Activated naive CD8-positive, alpha-beta T cell treated with anti-CD3 and anti-CD28 coated beads, Interleukin-2, amount 50 U/mL, for 16 hours (primary cell): ENCODE measurements around the gene CLEC19A.

Experiments used
- DNase-seq: peaks from one replicate; pipeline ENCODE4 v3.0.0-alpha.2; 2020; ENCODE audit warnings: low read depth, low spot score

CLEC19A gene

DNA sequence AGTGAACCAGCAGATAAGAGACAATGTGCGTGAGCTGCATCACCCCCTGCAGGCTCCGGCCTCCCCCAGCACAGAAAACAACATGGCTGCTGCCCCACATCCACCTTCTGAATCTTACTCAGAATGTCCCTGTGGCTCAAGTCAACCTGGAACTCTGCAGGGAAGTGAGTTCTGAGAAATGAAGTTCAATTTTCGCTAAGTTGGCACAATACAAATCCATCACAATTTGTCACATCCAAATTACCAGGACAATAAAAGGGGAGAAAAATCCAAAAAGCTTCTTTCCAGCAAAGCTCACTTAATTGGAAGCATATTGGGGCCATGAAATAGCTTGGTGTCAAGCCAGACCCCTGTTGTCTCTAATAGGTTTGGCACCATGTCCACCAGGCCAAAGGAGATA is 38.1 kb downstream of the CLEC19A start:
- DNase-seq: no peak

DNA sequence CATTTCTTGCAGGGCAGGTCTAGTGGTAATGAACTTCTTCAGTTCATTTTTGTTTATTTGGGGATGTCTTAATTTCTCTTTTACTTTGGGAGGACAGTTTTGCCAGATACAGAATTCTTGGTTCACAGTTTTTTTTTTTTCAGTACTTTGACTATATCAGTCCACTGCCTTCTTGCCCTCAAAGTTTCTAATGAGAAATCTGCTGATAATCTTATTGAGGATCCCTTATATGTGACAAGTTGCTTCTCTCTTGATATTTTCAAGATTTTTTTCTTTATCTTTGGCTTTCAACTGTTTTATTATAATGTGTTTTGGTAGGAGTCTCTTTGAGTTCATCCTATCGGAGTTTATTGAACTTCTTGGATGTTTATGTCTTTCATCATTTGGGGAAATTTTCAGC is 42.8 kb downstream of the CLEC19A start:
- no peak for DNase-seq

DNA sequence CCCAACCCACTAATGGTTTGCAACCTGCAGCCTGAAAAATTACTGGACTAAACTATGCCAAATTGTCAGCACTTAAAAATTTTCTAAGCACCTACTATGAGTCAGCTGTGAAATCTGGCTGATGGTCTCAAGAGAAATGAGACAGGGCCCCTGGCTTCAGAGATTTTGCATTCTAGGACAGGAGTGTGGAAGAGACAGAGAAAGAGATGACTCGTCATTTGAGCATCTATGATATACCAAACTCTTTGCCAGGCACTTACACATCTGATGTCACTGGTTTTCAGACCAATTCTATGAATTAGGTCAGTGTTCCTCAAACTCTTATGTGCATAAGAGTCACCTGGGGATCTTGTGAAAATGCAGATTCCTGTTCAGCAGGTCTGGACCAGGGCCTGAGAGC is 44.4 kb downstream of the CLEC19A start:
- no peak for DNase-seq

DNA sequence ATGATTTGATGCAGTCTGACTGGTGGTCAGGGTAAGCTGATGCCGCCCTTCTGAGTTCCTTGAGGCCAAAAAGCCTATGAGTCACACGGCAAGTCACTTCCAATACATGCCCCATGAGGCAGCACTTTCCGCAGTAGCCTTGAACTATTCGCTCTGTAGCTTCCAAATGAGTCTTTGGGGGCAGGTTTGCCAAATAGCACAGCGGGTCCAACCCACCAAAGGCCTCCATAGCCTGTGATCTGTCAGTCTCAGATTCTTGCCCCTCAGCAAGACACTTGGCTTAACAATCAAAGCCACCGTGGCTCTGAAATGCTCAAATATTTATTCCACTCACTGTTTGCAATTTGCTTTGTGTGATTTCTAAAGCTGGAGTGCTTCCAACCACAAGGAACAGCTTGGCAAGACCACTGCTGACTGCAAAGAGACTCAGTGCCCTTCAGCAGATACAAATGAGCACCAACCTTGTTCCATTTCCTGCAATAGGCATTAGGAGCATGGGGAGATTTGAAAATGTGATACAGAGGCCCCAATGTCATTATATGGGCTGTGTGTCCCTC is 45.4 kb downstream of the CLEC19A start:
- no peak for DNase-seq

DNA sequence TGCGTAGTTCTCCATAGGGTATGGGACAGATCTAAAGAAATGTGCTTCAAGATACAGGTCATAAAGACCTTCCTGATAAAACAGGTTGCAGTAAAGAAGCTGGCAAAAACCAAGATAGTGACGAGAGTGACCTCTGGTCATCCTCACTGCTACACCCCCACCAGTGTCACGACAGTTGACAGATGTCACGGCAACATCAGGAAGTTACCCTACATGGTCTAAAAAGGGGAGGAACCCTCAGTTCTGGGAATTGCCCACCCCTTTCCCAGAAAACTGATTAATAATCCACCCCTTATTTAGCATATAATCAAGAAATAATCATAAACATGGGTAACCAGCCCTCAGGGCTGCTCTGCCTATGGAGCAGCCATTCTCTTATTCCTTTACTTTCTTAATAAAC is 46.3 kb downstream of the CLEC19A start:
- no peak for DNase-seq

DNA sequence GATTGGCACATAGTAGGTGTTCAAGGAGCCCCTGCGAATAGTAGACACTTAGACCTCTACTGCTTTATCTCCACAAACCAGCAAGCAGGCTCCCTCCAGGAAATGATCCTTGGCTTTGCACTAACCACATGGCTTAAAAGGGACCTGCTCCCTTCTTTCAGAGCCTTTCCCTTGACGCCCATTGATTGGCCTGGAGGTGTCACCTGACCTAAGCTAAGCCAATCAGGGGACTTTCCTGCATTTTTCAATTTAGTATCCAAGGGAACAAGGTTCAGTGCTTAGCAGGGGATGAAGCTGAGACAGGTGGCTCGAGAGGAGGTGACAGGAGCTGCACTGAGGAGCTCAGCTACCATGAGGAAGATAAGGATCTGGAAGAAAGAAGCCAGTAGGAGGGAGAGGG is 52.8 kb downstream of the CLEC19A start:
- no peak for DNase-seq

DNA sequence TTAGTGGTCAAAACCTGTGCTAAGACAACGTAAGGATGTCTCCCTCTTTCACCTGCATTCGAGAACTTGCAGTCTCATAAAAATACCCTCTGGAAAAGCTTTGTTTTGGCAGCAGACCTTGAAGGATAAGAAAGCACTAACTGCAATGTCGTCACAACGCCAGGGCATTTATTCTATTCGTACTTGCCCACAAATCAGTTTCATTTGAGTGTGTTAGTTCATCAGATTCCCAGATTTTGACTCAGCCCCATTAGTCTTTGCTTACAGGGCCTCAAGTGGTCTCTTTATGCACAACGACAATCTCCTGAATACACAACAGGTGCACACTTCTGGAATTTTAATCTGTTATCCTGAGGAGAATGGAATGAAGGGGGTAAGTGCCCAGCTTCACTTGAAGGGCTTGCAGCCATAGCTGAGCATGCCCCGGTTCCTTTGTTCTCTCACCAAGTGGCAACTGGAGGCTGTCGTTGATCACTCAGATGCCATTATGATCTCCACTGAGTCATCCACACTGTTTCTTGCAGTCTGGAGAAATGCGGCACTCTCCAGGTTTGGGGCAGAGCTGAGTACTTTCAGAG is 58.8 kb downstream of the CLEC19A start:
- DNase-seq: no peak

DNA sequence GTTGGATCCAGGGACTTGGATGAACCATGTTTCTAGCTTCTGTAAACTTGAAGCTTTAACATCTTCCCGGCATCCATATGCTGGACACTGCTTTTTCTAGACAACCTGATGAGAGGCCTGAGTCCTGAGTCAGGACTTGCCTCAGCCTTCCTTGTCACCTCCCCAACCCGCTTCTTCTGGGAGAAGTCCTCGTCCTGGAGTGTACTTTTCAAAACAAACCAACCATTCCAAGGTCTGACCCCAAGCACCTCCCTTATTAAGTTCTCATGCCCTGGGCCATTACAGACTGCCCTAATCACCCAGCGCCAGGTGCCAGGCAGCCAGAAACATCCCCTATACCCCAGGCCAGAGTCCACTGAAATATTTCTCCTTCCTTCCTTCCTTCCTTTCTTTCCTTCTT is 59.4 kb downstream of the CLEC19A start:
- DNase-seq: no peak

DNA sequence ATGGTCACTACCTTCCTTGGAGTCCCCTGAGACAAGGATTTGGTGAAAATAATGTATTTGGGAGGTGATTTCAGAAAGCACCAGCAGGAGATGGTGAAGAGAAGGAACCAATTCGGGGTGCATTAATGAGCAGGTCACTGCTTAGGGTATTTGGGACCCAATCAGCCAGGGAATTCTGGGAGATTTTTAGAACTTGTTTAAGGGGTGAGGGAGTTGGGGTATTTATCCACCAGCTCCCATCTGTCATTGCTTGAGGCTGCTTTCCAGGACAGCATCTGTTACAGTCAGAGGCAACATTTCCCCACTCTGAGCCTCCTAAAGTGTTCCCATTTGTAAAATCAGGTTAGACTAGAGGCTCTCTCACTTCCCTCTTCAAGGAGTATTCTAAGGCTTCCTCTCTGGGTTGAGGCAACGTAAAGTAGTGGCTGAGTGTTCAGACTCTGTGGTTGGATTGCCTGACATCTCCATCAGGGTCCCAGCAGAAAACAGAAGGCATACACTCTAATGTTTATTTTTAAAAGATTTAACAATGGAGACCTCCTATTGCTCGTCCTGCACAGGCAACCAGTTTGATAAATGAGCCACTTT is 60.9 kb downstream of the CLEC19A start:
- DNase-seq: no peak

DNA sequence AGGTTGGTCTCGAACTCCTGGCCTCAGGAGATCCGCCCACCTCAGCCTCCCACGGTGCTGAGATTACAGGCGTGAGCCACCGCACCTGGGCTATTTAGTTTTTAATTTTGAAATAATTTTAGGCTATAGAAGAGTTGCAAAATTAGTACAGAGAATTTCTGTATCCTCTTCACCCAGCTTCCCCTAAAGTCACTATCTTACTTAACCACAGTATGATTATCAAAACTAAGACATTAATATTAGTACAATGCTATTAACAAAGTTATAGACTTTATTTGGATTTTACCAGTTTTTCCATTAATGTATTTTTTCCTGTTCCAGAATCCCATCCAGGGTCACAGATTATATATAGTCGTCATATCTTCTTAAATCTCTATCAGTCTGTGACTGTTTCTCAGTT is 62.6 kb downstream of the CLEC19A start:
- DNase-seq: no peak

DNA sequence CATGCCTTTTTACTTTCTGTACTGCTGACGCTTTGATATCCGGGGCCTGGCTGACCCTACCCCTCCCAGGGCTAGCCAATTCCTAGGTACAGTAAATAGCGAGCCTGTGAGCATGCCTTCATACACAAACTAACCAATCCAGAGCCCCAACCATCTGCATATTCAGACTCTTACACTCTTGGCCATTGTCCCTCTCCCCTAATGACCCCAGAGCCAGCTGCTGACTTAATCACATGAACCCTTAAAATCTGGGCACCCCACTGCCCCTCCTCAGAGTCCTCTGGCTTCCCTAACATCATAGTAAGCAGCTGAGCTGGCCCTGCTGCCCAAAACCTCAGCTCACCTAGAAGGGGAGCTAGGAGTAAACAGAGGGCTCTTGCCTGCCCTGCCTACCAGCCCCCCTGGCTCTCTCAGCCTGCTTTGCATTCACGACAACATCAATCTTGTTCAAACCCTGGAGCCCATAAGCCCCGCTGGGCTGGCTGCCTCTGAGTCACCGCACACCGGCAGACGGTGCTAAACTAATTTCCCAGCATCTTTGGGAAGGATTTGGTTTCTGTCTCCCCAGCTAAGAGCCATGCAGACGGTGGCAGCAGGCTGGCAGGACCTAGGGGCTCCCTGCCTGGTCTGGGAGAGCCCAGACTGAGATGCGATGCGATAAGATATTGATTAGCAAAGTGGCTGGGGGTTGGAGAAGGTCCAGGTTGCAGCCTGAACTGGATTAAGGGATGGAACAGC is 63.2 kb downstream of the CLEC19A start:
- DNase-seq: no peak

DNA sequence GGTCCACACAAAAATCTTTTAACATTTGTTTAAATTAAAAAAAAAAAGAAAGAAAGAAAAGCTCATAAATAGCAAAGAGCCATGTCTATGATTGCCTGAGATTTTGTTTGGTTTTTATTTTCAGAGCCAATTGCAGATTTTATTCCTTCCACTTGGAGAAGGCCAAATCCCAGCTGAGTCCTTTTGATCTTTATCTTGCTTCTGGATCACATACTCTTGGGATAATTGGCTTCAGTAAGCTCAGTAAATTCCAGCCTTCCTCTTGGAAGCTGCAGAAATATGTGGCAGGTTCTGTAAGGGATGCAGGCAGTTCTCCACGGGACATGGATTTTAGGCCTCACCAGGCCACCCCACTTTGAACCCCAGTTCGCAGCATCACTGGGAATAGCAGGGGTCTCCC is 68.8 kb downstream of the CLEC19A start:
- DNase-seq: no peak

DNA sequence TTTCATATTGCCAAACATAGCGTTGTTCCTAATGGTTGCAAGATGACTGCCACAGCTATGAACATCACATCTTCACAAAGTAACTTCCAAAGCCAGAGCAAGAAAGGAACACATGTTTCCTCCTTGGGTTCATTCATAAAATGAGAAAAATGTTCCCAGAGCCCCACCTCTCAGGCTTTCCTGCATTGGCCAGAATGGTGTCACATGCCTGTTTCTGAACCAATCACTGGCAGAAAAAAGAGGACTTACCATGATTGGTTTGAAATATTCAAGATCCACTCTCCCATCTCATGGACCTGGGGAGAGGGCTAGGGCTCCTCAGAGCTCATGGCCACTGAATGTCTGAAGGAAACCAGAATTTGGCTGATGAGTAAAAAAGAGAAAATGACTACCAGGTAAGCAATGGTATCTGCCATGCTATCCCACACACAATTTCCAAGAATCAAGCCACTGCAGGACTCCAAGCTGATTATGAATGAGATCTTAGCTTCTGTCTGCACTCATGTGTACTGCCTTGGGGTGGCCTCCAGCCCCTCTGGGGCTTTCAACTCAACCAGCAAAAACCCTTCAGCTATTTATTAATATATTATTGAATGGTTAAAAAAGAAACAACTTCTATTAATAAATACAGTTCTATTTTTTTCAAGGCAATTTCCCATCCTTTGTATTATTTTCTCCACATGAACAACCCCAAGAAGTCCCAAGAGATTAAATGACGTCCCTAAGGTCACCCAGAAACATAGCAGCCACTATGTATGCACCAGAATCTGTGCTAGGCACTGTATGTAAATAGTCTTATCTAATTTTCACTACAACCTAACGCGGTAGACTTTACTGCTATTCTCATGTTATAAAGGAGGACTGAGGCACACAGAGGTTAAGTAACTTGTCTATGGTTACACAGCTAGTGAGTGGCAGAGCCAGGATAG is 70.8 kb downstream of the CLEC19A start:
- no peak for DNase-seq

DNA sequence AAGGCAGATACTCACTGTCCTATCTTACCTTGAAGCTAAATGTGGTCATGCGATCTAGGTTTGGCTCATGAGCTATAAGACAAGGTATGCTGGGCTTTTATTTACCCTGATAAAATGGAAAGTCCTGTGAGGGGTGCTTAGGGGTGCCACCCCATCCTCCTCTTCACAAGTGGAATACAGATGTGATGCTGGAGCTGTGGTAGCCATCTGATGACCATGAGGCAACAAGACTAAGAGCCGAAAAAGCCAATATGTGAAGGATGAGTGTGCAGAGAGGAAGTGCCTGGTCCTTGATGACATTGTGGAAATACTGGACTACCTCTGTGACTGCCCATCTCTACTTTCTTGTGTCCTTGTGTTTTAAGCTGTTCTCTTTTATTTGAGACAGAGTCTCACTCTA is 74.0 kb downstream of the CLEC19A start:
- DNase-seq: no peak
